ENCODE results near the gene SRA1.

The SRA1 gene

GRCh38 chr5:140561753-140562523 is 4.7 kb upstream of the SRA1 start:
- TF ChIP-seq CTCF (IDR thresholded peaks at IDR 0.05; ENCODE audit: low read length, missing control alignments), result no peak
- H3K4me3 ChIP-seq (replicated peaks; ENCODE audit: low read depth, low read length), result no peak overlapping the region
- no peak for DNase-seq (ENCODE audit: low read depth)

- no peak for TF ChIP-seq CTCF (IDR thresholded peaks at IDR 0.05; ENCODE audit: low read length, missing control alignments)
- no peak overlapping the region for H3K4me3 ChIP-seq (replicated peaks; ENCODE audit: low read depth, low read length)
- no peak for DNase-seq (ENCODE audit: low read depth)
Measured at GRCh38 chr5:140560227-140560626, 3.0 kb upstream of the SRA1 start.

- DNase-seq (ENCODE audit: low read depth), result no peak
- H3K4me3 ChIP-seq (replicated peaks; ENCODE audit: low read depth, low read length), result no peak overlapping the region
- no peak for TF ChIP-seq CTCF (IDR thresholded peaks at IDR 0.05; ENCODE audit: low read length, missing control alignments)
Measured at GRCh38 chr5:140558542-140558941, 1.3 kb upstream of the SRA1 start.

GRCh38 chr5:140557965-140558364 is 692 bp upstream of the SRA1 start:
- no peak for TF ChIP-seq CTCF (IDR thresholded peaks at IDR 0.05; ENCODE audit: low read length, missing control alignments)
- DNase-seq (ENCODE audit: low read depth), result no peak
- H3K4me3 ChIP-seq (replicated peaks; ENCODE audit: low read depth, low read length), result no peak overlapping the region

GRCh38 chr5:140556438-140556837 is 835 bp downstream of the SRA1 start:
- peak overlapping the region; percentile 79 for H3K4me3 ChIP-seq (replicated peaks; ENCODE audit: low read depth, low read length)
- peak; percentile 45 for DNase-seq (ENCODE audit: low read depth)
- no peak for TF ChIP-seq CTCF (IDR thresholded peaks at IDR 0.05; ENCODE audit: low read length, missing control alignments)

GRCh38 chr5:140555747-140556312 is 1.4 kb downstream of the SRA1 start:
- no peak for DNase-seq (ENCODE audit: low read depth)
- TF ChIP-seq CTCF (IDR thresholded peaks at IDR 0.05; ENCODE audit: low read length, missing control alignments), result no peak
- peak overlapping the region; percentile 79 for H3K4me3 ChIP-seq (replicated peaks; ENCODE audit: low read depth, low read length)

- DNase-seq (ENCODE audit: low read depth), result peak; percentile 68
- no peak for TF ChIP-seq CTCF (IDR thresholded peaks at IDR 0.05; ENCODE audit: low read length, missing control alignments)
- H3K4me3 ChIP-seq (replicated peaks; ENCODE audit: low read depth, low read length), result no peak overlapping the region
Measured at GRCh38 chr5:140554454-140554853, 2.8 kb downstream of the SRA1 start.
